Colonic mucosa (tissue), 4 donors: ENCODE data around the gene EPHB1. TPM values are rescaled to one million over a fixed set of nuclear protein-coding genes. Genes with fewer than 3 reads are reported as not detected.
"Not testable (repeated sequence)": the region's sequence is repeated elsewhere in the genome, so short reads cannot be mapped to it uniquely, and the experiment has no call there.

Source experiments
- DNase-seq: peaks from one replicate; pipeline ENCODE4 v3.0.0-alpha.2; 2020
- H3K27ac ChIP-seq: fragments of 200-600 bp; one replicate; pipeline ENCODE4 v1.8.0; 2021
- H3K27me3 ChIP-seq: fragments of 200-600 bp; one replicate; pipeline ENCODE4 v1.8.0; 2021
- H3K36me3 ChIP-seq: fragments of 200-600 bp; one replicate; pipeline ENCODE4 v1.8.0; 2021
- H3K4me1 ChIP-seq: fragments of 200-600 bp; one replicate; pipeline ENCODE4 v1.8.0; 2021; ENCODE audit warnings: mild to moderate bottlenecking
- H3K4me3 ChIP-seq: fragments of 200-600 bp; one replicate; pipeline ENCODE4 v1.8.0; 2021
- H3K9ac ChIP-seq, 2 donors: one replicate each; pipeline ENCODE4 v1.7.0; 2013; ENCODE audit warnings: control low read depth in 2 of 2, low read depth in 2 of 2, low read length in 2 of 2
- H3K9me3 ChIP-seq: fragments of 200-600 bp; one replicate; pipeline ENCODE4 v1.8.0; 2021
- intact Hi-C: fragments of 100-400 bp; cut with DNase I; formaldehyde crosslinking; loops from one replicate; pipeline ENCODE4 v1.14.1; 2022
- total RNA-seq, 2 donors: library from RNA; stranded (reverse); fragmentation: NEBNext Ultra II Directional in 1 of 2; extraction: Animal tissue kit (Norgen Biotek cat#: 25700) in 1 of 2; gene quantifications; one replicate each; pipeline ENCODE4 v1.2.1, GENCODE V29; 2021
- TF ChIP-seq, protein P1 (sequence below): fragments of 200-600 bp; IDR thresholded peaks from one replicate; pipeline ENCODE4 v1.8.0; 2022; ENCODE audit warnings: antibody characterized with exemption, mild to moderate bottlenecking
- donor health status: healthy.
- donor health status: DM: no; HTN: no; CAD: no.
- donor health status: DM: no; HTN: no; CAD: no.

The EPHB1 gene
- total RNA-seq, 2 donors from 2014 or later, result 0.40 to 0.74 TPM

DNA sequence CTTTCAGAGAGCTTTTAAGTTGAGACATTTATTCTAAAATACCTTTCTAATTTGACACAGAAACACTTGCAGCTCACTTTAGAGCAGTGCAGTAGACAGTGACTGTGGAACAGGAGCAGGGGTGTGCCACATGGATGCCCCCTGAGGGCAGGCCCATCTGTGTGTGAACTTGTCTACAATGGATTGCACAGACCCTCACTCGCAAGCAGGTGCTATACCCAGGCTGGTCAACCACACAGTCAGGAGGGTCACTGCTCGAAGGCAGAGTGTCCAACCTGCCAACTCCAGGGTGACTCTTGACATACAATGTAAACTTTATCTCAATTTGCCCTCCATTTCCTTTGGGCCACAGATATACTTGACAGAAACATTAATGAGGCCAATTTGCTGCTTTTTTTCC lies 437.2 kb downstream of the EPHB1 start:
- H3K9me3 ChIP-seq, result no peaks in the 10 kb centered on the region
- TF ChIP-seq, protein P1, sequence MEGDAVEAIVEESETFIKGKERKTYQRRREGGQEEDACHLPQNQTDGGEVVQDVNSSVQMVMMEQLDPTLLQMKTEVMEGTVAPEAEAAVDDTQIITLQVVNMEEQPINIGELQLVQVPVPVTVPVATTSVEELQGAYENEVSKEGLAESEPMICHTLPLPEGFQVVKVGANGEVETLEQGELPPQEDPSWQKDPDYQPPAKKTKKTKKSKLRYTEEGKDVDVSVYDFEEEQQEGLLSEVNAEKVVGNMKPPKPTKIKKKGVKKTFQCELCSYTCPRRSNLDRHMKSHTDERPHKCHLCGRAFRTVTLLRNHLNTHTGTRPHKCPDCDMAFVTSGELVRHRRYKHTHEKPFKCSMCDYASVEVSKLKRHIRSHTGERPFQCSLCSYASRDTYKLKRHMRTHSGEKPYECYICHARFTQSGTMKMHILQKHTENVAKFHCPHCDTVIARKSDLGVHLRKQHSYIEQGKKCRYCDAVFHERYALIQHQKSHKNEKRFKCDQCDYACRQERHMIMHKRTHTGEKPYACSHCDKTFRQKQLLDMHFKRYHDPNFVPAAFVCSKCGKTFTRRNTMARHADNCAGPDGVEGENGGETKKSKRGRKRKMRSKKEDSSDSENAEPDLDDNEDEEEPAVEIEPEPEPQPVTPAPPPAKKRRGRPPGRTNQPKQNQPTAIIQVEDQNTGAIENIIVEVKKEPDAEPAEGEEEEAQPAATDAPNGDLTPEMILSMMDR, result no peak
- no peaks in the 10 kb centered on the region for H3K36me3 ChIP-seq
- no peak overlapping the region for H3K27ac ChIP-seq
- intact Hi-C loops, result no loop called here
- H3K4me1 ChIP-seq, result no peaks in the 10 kb centered on the region
- no peak overlapping the region for H3K4me3 ChIP-seq
- no peak overlapping the region for H3K9ac ChIP-seq
- no peak for DNase-seq
- H3K27me3 ChIP-seq, result no peaks in the 10 kb centered on the region

DNA sequence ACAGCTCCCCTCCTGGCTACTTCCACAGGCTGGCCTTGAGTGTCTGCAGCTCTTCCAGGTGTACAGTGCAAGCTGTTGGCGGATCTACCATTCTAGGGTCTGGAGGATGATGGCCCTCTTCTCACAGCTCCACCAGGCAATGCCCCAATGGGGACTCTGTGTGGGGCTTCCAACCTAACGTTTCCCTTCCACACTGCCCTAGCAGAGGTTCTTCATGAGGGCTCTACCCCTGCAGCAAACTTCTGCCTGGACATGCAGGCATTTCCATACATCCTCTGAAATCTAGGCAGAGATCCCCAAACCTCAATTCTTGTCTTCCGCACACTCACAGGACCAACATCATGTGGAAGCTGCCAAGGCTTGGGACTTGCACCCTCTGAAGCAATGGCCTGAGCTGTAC lies 438.4 kb downstream of the EPHB1 start:
- H3K9me3 ChIP-seq, H3K27me3 ChIP-seq, H3K36me3 ChIP-seq, H3K27ac ChIP-seq, H3K9ac ChIP-seq, H3K4me1 ChIP-seq, DNase-seq, intact Hi-C loops, H3K4me3 ChIP-seq: not testable (repeated sequence)

DNA sequence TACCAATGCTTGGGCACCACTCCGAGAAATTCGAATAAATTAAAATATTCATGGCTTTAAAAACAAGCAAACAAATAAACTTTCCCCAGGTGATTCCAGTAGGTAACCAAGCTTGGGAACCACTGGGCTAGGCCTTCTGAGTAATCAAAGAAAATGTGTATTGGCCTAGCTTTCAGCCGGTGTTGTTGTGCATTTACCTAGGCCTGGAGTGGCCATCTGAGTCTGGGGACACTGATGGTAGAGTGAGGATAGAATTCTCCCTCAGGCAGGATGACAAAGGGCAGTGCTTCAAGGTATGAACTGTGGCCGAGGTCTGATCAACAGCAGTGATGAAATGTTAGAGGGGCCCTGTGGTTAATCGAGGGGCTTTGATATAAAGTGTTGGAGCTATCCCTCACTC lies 440.5 kb downstream of the EPHB1 start:
- H3K9ac ChIP-seq, result no peak overlapping the region
- TF ChIP-seq, protein P1, result no peak
- H3K9me3 ChIP-seq, result no peaks in the 10 kb centered on the region
- no peak overlapping the region for H3K4me3 ChIP-seq
- no peak overlapping the region for H3K27ac ChIP-seq
- H3K27me3 ChIP-seq, result no peaks in the 10 kb centered on the region
- no peaks in the 10 kb centered on the region for H3K4me1 ChIP-seq
- no peak for DNase-seq
- intact Hi-C loops, result no loop called here
- no peaks in the 10 kb centered on the region for H3K36me3 ChIP-seq

DNA sequence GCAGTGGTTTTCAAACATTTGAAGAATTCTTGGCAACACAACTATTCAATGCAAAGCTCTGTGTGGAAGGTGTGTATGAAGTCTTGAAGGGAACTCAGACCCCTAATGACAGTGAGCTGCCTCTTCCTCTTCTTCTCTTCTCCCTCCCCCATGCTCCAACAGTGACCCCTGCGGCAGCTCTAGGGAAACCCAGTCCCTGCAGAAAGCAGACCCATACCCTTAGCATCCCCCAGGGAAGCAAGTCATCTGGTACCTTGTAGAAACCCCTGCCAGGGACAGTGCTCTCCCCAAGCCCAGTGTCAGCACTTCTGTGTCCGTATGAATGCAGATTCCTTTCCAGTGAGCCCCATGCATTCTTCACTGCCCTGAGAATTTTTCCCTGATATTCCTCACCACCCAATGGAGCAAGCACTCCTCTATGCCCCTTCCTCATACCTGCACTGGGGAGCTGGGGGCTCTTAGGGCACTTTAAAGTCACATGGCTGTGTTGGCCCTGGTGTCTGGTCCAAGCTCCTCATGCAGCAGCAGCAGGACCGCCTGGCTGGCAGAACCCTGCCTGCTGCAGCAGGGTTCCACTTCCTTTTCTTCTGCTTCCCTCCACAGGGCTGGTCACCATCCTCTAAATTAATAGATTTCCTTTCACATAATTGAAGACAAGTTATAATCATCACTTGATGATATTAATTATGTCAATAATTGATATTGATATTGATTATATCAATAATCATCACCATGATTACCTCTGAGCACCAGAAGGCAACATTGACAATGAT lies 442.5 kb downstream of the EPHB1 start:
- intact Hi-C loops, result no loop called here
- DNase-seq, result no peak
- no peaks in the 10 kb centered on the region for H3K9me3 ChIP-seq
- no peaks in the 10 kb centered on the region for H3K27me3 ChIP-seq
- TF ChIP-seq, protein P1, result no peak
- no peak overlapping the region for H3K27ac ChIP-seq
- no peaks in the 10 kb centered on the region for H3K36me3 ChIP-seq
- no peak overlapping the region for H3K9ac ChIP-seq
- H3K4me3 ChIP-seq, result no peak overlapping the region
- H3K4me1 ChIP-seq, result no peaks in the 10 kb centered on the region

DNA sequence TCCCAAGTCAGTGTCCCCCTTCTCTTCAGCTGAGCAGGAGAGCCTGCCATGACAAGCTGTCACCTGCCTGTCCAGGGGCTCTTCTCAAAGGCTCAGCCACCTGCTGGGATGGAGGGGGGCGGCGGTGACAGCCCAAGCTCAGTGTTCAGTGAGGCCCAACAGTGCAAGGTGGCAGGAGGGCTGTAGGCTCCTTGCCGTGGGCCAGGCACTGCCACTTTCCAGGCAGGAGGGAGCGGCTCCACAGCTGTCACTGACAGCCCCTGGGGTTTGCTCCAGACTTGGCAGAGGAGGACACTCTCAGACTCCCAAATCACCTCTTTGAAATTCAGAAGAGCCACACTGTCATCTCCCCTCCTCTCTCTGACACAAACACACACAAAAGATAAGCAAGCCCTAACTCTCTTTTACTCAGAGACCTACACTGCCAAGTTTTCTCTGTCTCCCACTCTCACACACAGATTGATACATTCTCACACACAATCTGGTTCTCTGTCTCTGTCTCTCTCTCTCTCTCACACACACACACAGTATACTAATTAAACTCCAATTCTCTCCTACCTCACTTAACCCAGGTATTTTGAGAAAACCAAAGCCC lies 443.3 kb downstream of the EPHB1 start:
- DNase-seq, result no peak
- H3K36me3 ChIP-seq, result no peaks in the 10 kb centered on the region
- TF ChIP-seq, protein P1, result no peak
- no peaks in the 10 kb centered on the region for H3K4me1 ChIP-seq
- H3K9me3 ChIP-seq, result no peaks in the 10 kb centered on the region
- no peak overlapping the region for H3K4me3 ChIP-seq
- H3K27me3 ChIP-seq, result no peaks in the 10 kb centered on the region
- no peak overlapping the region for H3K9ac ChIP-seq
- H3K27ac ChIP-seq, result no peak overlapping the region
- intact Hi-C loops, result no loop called here

DNA sequence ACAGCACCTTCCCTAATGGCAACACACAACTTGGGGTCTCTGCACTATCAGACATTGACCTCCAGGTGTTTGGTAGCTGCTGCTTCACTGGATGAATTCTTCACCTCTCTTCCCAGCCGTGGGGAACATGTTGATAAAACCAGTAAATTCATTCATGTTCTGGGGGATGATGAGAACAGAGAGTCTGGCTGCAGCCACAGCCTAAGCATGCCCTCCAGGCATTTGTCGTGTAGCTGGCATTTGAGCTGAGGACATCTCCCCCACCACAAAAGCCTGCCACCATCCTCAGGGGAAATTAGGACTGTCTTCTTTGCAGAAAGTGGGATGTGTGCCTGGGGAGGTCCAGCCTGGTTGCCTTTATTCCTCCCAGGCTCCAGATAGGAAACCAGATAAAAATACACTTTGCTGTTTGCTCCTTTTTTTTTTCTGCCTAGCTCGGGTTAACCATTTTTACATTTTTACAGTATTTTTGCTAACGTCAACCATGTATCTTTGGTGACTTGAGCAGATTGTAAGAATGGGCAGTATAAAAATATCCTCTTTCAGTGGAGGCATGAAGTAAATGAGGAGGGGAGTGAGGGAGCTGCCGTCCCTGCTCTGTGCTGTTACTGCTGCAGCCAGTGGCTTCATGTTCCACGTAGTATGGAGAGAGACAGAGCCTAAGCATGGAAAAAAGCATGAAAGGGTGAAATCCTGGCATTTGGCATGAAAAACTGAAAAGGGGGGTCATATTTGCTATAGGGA lies 444.0 kb downstream of the EPHB1 start:
- H3K36me3 ChIP-seq, result no peaks in the 10 kb centered on the region
- H3K9ac ChIP-seq, result no peak overlapping the region
- H3K4me3 ChIP-seq, result no peak overlapping the region
- no peak for DNase-seq
- no peaks in the 10 kb centered on the region for H3K4me1 ChIP-seq
- intact Hi-C loops, result no loop called here
- H3K27ac ChIP-seq, result no peak overlapping the region
- TF ChIP-seq, protein P1, result no peak
- no peaks in the 10 kb centered on the region for H3K9me3 ChIP-seq
- H3K27me3 ChIP-seq, result no peaks in the 10 kb centered on the region
